Raji (cell line): ENCODE results near the gene TMCO4.

Experiments
- POLR2A ChIP-seq: IDR thresholded peaks from 2 replicates; pipeline ENCODE4 v1.6.1; 2011; ENCODE audit warnings: low read depth, low read length, control low read depth; ENCODE audit not compliant: insufficient read depth

Gene TMCO4

DNA sequence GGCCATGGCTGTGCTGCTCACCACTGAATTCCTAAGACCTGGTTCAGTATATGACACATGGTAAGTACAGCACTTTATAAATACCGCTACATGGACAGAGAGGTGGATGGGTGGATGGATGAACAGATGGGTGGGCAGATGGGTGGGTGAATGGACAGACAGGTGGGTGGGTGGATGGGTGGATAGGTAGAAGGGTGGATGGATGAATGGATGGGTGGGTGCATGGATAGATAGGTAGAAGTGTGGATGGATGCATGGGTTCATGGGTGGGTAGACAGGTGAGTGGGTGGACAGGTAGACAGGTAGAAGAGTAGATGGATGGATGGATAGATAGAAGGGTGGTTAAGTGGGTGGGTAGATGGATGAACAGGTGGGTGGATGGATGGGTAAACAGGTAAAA, 54.8 kb downstream of the TMCO4 start:
- no peak for TF ChIP-seq POLR2A

GRCh38 chr1:19744335-19744743, 55.4 kb downstream of the TMCO4 start:
- no peak for TF ChIP-seq POLR2A

DNA sequence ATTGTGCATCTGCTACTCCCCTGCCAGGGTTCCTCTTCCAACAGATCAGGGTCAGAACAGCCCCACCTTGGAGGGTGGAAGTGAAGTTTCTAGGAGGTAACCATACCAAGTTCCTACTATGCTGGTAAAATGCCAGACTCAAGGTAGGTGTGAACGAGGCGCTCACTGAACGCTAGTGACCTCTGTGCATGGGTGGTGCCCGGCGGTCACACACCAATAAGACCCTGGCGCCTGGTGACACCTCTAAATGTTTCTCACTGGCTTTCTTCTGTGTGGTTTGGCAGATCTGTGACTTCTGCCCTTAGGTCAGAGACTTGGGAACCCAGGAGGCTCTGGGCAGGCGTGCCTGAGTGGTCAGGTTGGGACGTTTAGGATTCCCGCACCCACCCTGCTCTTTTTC, 55.9 kb downstream of the TMCO4 start:
- no peak for TF ChIP-seq POLR2A

- no peak for TF ChIP-seq POLR2A
Observed at GRCh38 chr1:19743180-19743579, 56.5 kb downstream of the TMCO4 start.

- no peak for TF ChIP-seq POLR2A
Observed at GRCh38 chr1:19739628-19740027, 60.1 kb downstream of the TMCO4 start.

DNA sequence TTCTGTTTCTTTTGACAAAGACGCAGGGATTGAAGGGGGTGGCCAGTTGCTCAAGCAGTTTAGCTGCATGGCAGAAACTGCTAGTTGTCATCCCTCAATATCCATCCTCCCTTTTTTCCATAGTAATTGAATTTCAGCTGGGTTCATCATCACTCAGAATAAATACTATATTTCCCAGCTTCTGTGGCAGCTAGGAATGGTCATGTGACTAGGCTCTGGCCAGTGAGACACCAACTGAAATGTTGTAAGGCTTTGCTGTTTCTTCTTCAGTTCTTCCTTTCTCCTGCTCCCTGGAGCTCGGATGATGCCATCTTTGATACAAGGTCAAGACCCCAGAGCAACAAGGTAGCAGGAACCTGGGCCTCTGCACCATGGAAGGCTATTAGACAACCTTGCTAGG, 61.0 kb downstream of the TMCO4 start:
- TF ChIP-seq POLR2A: no peak

- TF ChIP-seq POLR2A: no peak
Observed at GRCh38 chr1:19738076-19738475, 61.6 kb downstream of the TMCO4 start.

DNA sequence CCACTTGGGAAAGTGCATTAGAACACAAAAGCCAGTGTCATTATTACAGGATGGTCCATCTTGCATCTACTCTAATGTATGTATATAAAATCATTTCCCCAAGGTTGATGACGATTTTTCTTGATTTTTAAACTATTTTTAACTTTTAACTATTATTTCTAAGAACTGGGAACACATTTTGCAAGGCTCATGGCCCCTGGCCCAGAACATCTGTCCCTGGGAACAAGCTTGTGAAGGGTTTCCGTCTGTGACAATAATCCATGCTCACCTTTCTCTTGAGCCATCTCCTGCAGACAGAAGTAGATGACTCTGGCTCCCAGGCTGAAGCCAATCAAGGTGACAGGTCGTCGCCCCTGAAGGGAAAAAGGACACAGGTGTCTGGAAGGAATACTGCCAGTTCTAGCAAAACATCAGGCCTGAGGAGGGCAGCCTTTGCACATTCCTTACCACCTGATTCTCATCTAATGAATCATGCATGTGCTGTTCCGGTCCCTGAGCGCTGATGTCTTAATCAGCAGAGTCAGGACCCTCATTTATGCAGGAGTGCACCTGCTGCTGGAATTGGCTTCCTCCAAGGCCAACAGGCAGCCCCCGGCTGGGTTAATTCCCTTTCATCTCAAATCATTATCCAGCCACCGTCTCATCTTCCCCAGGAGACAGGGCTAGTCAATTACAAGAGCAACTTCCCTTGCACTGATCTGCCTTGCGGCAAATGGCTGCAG, 62.5 kb downstream of the TMCO4 start:
- TF ChIP-seq POLR2A: no peak

DNA sequence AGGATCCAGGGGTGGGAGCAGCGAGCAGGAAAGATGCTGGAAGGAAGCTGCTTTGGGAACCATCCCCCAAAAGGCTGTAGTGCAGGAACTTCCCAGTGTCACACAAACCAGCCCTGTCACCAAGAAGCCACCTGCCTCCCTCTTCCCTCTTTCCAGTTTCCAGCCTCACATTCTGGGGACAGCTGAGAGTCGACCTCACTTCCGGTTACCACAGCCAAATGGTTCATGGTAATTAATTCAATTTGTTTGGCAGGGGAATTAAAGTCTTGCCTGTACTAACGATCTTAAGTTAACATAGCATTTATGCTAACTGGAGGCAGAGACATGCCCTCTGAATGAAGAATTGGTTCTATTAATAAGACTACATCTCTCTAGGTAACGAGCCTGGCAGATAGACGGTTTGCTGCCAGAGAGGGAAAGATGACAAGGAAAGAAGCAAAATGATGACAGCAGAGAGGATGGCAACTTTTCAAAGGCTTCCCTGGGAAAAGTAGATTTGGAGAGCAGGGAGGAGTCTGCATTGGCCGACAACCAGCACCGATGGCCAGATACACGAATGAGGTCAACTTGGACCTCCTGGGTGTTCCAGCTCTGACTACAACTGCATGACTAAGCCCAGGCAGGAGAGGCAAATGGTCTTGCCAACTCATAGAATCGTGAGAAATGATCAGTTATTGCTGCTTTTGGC, 64.1 kb downstream of the TMCO4 start:
- no peak for TF ChIP-seq POLR2A

- TF ChIP-seq POLR2A: no peak
Observed at GRCh38 chr1:19734472-19734999, 65.2 kb downstream of the TMCO4 start.

- TF ChIP-seq POLR2A: no peak
Observed at GRCh38 chr1:19734056-19734455, 65.7 kb downstream of the TMCO4 start.

- TF ChIP-seq POLR2A: no peak
Observed at GRCh38 chr1:19733615-19734014, 66.1 kb downstream of the TMCO4 start.

GRCh38 chr1:19731311-19731821, 68.3 kb downstream of the TMCO4 start:
- no peak for TF ChIP-seq POLR2A

DNA sequence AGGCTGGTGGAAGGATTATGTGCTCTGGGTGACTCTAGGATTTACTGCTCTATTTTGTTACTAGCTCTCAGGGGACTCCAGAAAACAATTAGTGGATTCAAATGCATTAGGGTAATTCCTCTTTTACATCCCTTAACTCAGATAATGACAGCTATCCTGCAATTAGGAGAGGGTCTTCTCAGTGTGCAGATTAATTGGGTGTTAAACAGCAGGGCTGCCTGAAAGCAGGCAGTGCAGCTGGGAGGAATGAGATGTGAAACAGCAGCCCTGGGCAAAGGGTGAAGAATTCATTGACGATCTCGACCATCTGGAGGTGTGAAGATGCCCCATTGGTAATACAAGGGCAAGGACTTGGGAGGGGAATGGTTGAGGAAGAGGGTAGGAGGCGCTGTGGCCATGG, 68.9 kb downstream of the TMCO4 start:
- TF ChIP-seq POLR2A: no peak

GRCh38 chr1:19730232-19730631, 69.5 kb downstream of the TMCO4 start:
- no peak for TF ChIP-seq POLR2A
